Kidney (tissue), 14 donors: ENCODE measurements around the gene MORN4. TPM values are rescaled to one million over a fixed set of nuclear protein-coding genes. Genes with fewer than 3 reads are reported as not detected.

Experiments used
- DNase-seq, 5 donors: peaks; one replicate each; pipeline ENCODE4 v3.0.0-alpha.2; 2013 to 2020
- FAIRE-seq: peaks from 2 replicates; lab custom pipeline; 2012; peaks lifted over from hg19 to GRCh38; lab: Jason Lieb, UNC
- H3K27ac ChIP-seq, 2 donors: one replicate each; pipeline ENCODE4 v1.7.0; 2013; ENCODE audit warnings: low read depth in 2 of 2, low read length in 2 of 2, inconsistent platforms in 1 of 2
- H3K27me3 ChIP-seq: one replicate; pipeline ENCODE4 v1.7.1; 2013; ENCODE audit warnings: low read length, inconsistent platforms; ENCODE audit not compliant: control insufficient read depth, insufficient read depth
- H3K36me3 ChIP-seq, 3 donors: one replicate each; pipeline versions ENCODE4 v1.7.0 to v1.7.1; 2013; ENCODE audit warnings: low read length in 3 of 3, control low read depth in 1 of 3, inconsistent platforms in 1 of 3; ENCODE audit not compliant: insufficient read depth in 3 of 3, control insufficient read depth in 2 of 3
- H3K4me1 ChIP-seq, 3 donors: one replicate each; pipeline versions ENCODE4 v1.7.0 to v1.7.1; 2013; ENCODE audit warnings: low read length in 3 of 3, inconsistent platforms in 1 of 3, low read depth in 1 of 3; ENCODE audit not compliant: control insufficient read depth in 2 of 3, insufficient read depth in 2 of 3
- H3K4me3 ChIP-seq, 3 donors: one replicate each; pipeline versions ENCODE4 v1.7.0 to v1.8.1; 2013; ENCODE audit warnings: low read length in 3 of 3, control low read depth in 1 of 3, inconsistent platforms in 1 of 3
- H3K9ac ChIP-seq, 3 donors: one replicate each; pipeline versions ENCODE4 v1.7.0 to v1.7.1; 2013; ENCODE audit warnings: low read length in 3 of 3, control low read depth in 1 of 3, inconsistent platforms in 1 of 3
- H3K9me3 ChIP-seq, 3 donors: one replicate each; pipeline versions ENCODE4 v1.7.0 to v1.7.1; 2013; ENCODE audit warnings: low read length in 3 of 3, control low read depth in 1 of 3, inconsistent platforms in 1 of 3; ENCODE audit not compliant: control insufficient read depth in 2 of 3, insufficient read depth in 1 of 3
- intact Hi-C: fragments of 100-400 bp; cut with DNase I; formaldehyde crosslinking; loops from one replicate; pipeline ENCODE4 v1.11.1; 2022
- polyA plus RNA-seq: library from polyadenylated mRNA; stranded (reverse); fragments of 350-450 nt; fragmentation: Illumina TruSeq; extraction: RNeasy Lipid Tissue Mini Kit (QIAGEN cat#74804); gene quantifications from one replicate; pipeline ENCODE4 v1.2.3, GENCODE V29; 2014; ENCODE audit warnings: low read depth, low replicate concordance; ENCODE audit not compliant: insufficient read depth
- total RNA-seq: library from RNA; stranded (reverse); fragmentation: NEBNext Ultra II Directional; extraction: Animal tissue kit (Norgen Biotek cat#: 25700); gene quantifications from one replicate; pipeline ENCODE4 v1.2.1, GENCODE V29; 2021
- TF ChIP-seq, protein P1 (sequence below): IDR thresholded peaks from 3 replicates; pipeline ENCODE4 v1.5.1; 2012; ENCODE audit warnings: mild to moderate bottlenecking, moderate library complexity, borderline replicate concordance; ENCODE audit not compliant: insufficient read depth; ENCODE audit errors: extremely low read depth
- donor health status: control.
- donor health status: control.
- donor health status: control.
- donor health status: control.
- donor health status: control.
- donor health status: DM: yes; HTN: yes; CAD: no.
- donor health status: Normal renal cell carcinoma (clear cell type).

Gene MORN4
- total and polyA plus RNA-seq, 2 donors from 2014 or later, result 9.1 to 21.2 TPM

DNA sequence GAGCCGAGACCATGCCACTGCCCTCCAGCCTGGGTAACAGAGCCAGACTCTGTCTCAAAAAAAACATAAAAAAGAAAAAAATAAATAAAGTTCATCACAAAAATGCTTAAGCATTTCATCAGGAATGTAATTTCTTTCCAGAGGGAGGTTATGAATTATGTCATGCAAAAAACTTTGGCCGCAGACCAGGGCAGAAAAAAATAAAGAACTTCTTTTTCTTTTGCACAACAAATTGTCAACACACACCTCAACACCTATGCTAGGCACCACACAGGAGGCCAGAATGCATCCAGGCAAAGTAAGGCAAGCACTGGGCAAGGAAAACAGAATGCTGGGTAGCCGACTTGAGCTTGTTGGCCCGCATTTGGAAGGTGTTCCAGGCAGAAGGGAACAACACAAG, 39.9 kb downstream of the MORN4 start:
- DNase-seq, result no peak
- Histone ChIP-seq H3K4me3 (no peak overlapping the region), H3K36me3 (peaks cover 0 to under 1% (median 0%) of the 10 kb centered on the region in 3 donors), H3K27ac (no peak overlapping the region), H3K4me1 (peaks cover 0 to 12% (median 2%) of the 10 kb centered on the region in 3 donors), H3K9me3 (no peaks in the 10 kb centered on the region), H3K27me3 (no peaks in the 10 kb centered on the region), H3K9ac (no peak overlapping the region)
- intact Hi-C loops, result no loop called here
- FAIRE-seq, result no peak
- TF ChIP-seq, protein P1, sequence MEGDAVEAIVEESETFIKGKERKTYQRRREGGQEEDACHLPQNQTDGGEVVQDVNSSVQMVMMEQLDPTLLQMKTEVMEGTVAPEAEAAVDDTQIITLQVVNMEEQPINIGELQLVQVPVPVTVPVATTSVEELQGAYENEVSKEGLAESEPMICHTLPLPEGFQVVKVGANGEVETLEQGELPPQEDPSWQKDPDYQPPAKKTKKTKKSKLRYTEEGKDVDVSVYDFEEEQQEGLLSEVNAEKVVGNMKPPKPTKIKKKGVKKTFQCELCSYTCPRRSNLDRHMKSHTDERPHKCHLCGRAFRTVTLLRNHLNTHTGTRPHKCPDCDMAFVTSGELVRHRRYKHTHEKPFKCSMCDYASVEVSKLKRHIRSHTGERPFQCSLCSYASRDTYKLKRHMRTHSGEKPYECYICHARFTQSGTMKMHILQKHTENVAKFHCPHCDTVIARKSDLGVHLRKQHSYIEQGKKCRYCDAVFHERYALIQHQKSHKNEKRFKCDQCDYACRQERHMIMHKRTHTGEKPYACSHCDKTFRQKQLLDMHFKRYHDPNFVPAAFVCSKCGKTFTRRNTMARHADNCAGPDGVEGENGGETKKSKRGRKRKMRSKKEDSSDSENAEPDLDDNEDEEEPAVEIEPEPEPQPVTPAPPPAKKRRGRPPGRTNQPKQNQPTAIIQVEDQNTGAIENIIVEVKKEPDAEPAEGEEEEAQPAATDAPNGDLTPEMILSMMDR, result no peak

DNA sequence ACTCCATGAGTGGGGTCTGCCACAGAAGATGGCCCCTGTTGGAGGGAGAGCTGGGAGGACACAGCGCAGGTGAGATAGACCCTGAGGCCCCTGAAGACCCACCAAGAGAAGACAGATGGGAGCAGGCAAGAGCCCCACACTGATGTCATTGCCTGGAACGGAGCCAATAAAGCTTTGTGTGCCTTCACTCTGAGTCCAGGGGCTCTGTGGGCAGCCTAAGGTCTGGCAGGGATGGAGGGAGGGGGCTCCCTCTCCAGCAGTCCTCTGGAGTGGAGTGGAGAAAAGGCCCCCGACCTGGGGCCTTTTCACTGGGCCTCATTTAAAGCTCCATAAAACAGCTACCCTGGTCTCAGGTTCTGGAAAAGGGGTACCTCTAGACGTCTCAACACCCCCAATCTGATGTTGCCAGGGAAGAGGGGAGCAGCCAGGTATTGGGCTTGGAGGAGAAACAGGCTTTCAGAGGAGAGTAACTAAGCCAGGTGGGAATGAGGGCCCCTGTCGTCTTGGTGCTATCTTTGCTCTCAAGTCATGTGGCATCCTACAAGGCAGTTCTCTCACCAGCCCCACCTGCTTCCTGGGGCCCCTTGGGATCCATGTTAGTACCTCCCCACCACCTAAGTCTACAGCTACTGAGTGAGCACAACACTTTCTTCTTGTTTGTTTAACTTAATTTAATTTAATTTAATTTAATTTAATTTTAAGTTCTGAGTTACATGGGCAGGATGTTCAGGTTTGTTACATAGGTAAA, 42.4 kb downstream of the MORN4 start:
- Histone ChIP-seq H3K27me3 (no peaks in the 10 kb centered on the region), H3K36me3 (no peaks in the 10 kb centered on the region), H3K9me3 (no peaks in the 10 kb centered on the region), H3K27ac (no peak overlapping the region), H3K9ac (no peak overlapping the region), H3K4me1 (peaks cover 0 to 16% (median 2%) of the 10 kb centered on the region in 3 donors), H3K4me3 (no peak overlapping the region)
- intact Hi-C loops, result no loop called here
- no peak for DNase-seq
- no peak for FAIRE-seq
- TF ChIP-seq, protein P1, result no peak

DNA sequence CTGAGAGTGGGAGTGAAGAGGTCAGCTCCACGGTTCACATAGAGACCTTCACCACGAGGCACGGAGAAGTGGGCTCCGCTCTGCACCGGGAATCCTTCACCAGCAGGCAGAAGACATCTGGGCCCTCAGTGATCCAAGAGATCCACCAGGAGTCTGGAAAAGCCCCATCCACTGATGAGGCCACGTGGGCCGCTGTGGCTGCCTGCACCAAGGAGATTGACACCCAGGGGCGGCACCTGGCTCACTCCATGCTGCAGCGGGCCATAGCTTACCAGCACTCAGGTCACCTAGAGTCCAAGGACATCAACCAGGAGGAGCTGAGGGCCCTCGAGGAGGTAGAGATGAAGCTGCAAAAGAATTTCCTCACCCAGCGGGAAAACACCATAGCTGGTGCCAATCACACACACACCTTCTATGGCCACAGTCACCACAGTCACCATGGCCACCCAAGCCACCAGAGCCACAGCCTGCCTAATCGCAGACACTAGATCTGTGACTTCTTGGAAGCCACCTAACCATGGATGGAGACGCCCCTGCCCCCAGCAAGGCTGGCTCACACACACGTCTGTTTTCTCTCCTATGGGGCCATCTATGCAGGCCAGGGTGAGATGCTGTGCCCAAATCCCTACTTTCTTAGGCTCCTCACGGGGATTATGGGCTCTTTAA, 43.1 kb downstream of the MORN4 start:
- TF ChIP-seq, protein P1, result no peak
- intact Hi-C loops, result no loop called here

More for the DNA sequence above, 43.1 kb downstream of the MORN4 start:
- Histone ChIP-seq H3K4me3 (no peak overlapping the region), H3K4me1 (peaks cover 0 to 16% (median 7%) of the 10 kb centered on the region in 3 donors), H3K27ac (no peak overlapping the region), H3K36me3 (no peaks in the 10 kb centered on the region), H3K27me3 (no peaks in the 10 kb centered on the region), H3K9ac (peak overlapping the region in 1 of 3 donors; percentile 12), H3K9me3 (no peaks in the 10 kb centered on the region)
- DNase-seq (no peak), FAIRE-seq (no peak)
